GM20000 (cell line): Measurements from ENCODE around the gene FBF1.
A peak's percentile ranks its signal among the peaks of the same experiment; 100 is the strongest.
"Not testable (repeated sequence)": the region's sequence is repeated elsewhere in the genome, so short reads cannot be mapped to it uniquely, and the experiment has no call there.

Experiments
- DNase-seq: peaks from one replicate; pipeline ENCODE4 v3.0.0; 2012; ENCODE audit warnings: low spot score
- CTCF ChIP-seq: IDR thresholded peaks from 2 replicates; pipeline ENCODE4 v1.5.1; 2012; ENCODE audit warnings: mild to moderate bottlenecking, control low read depth; ENCODE audit errors: extremely low read depth, missing control alignments

FBF1 gene

GRCh38 chr17:75979705-75980187 is 38.9 kb upstream of the FBF1 start:
- DNase-seq: no peak
- TF ChIP-seq CTCF: no peak

GRCh38 chr17:75978938-75979704 is 38.3 kb upstream of the FBF1 start, which contains the start of the genes ACOX1 and TEN1:
Gene ACOX1 (minus strand): TSS chr17:75979166. CDS start chr17:75979073, 93 bp downstream.
Gene TEN1 (plus strand): TSS chr17:75979240. CDS start chr17:75986193, 6,953 bp downstream.
- peak; percentile 38 for TF ChIP-seq CTCF
- DNase-seq: peak; percentile 92

GRCh38 chr17:75976175-75976848 is 35.5 kb upstream of the FBF1 start:
- no peak for TF ChIP-seq CTCF
- DNase-seq: no peak

GRCh38 chr17:75975757-75976174 is 34.9 kb upstream of the FBF1 start:
- TF ChIP-seq CTCF: no peak
- no peak for DNase-seq

GRCh38 chr17:75975187-75975586 is 34.3 kb upstream of the FBF1 start:
- not testable (repeated sequence) for DNase-seq

GRCh38 chr17:75970626-75971025 is 29.8 kb upstream of the FBF1 start:
- TF ChIP-seq CTCF: no peak
- no peak for DNase-seq

- no peak for TF ChIP-seq CTCF
- no peak for DNase-seq
Observed at GRCh38 chr17:75970011-75970523, 29.2 kb upstream of the FBF1 start.

GRCh38 chr17:75969044-75969443 is 28.2 kb upstream of the FBF1 start:
- DNase-seq: not testable (repeated sequence)
